Heart right ventricle (tissue), 16 donors: ENCODE results near the gene FAM83E. TPM values are rescaled to one million over a fixed set of nuclear protein-coding genes. Genes with fewer than 3 reads are reported as not detected.

Experiments used
- ATAC-seq, 8 donors: fragments of 200-7000 bp; cut with Tn5 transposase; one replicate each; pipeline ENCODE4 v1.9.1; 2020; ENCODE audit warnings: mild to moderate bottlenecking in 8 of 8, moderate library complexity in 8 of 8, moderate number of reproducible peaks in 1 of 8
- DNase-seq, 2 donors: peaks; one replicate each; pipeline ENCODE4 v3.0.0-alpha.2; 2020
- H3K27ac ChIP-seq, 10 donors: fragments of 200-600 bp; sonication (generic) in 2 of 10; one replicate each; pipeline versions ENCODE4 v1.5.0 to v1.8.0; 2020 to 2022; ENCODE audit warnings: mild to moderate bottlenecking in 3 of 10
- H3K27me3 ChIP-seq, 7 donors: fragments of 200-600 bp; one replicate each; pipeline ENCODE4 v1.8.0; 2021 to 2022; ENCODE audit warnings: mild to moderate bottlenecking in 2 of 7
- H3K36me3 ChIP-seq, 9 donors: fragments of 200-600 bp; sonication (generic) in 1 of 9; one replicate each; pipeline versions ENCODE4 v1.5.0 to v1.8.0; 2020 to 2022; ENCODE audit warnings: mild to moderate bottlenecking in 2 of 9
- H3K4me1 ChIP-seq, 9 donors: fragments of 200-600 bp; sonication (generic) in 1 of 9; one replicate each; pipeline versions ENCODE4 v1.5.0 to v1.8.0; 2020 to 2022; ENCODE audit warnings: mild to moderate bottlenecking in 4 of 9
- H3K4me3 ChIP-seq, 10 donors: fragments of 200-600 bp; sonication (generic) in 2 of 10; one replicate each; pipeline versions ENCODE4 v1.5.0 to v1.8.0; 2020 to 2022; ENCODE audit warnings: mild to moderate bottlenecking in 7 of 10, moderate library complexity in 2 of 10
- H3K9me3 ChIP-seq, 11 donors: fragments of 200-600 bp in 10 of 11; sonication (generic) in 2 of 11; one replicate each; pipeline versions ENCODE4 v1.5.0 to v1.8.0; 2013 to 2022; ENCODE audit warnings: mild to moderate bottlenecking in 2 of 11, control low read depth in 1 of 11, moderate library complexity in 1 of 11
- WGBS, 2 donors: extraction: QIAGEN DNeasy Blood & Tissue Kit; methylation state at CpG; one replicate each; pipeline ENCODE4 v1.1.7; 2013; ENCODE audit warnings: inconsistent platforms in 1 of 2; 5-methylcytosine and 5-hydroxymethylcytosine counted together
- intact Hi-C, 10 donors: fragments of 100-400 bp; cut with DNase I; formaldehyde crosslinking; loops; one replicate each; pipeline versions ENCODE4 v1.11.1 to v1.14.2; 2022
- polyA plus RNA-seq, 2 donors: library from polyadenylated mRNA; stranded (reverse); fragments of 200-250 nt; gene quantifications; one replicate each; pipeline ENCODE4 v1.2.3, GENCODE V29; 2013
- total RNA-seq, 10 donors: library from RNA; stranded (reverse); fragmentation: NEBNext Ultra II Directional in 3 of 10; extraction: Animal tissue kit (Norgen Biotek cat#: 25700) in 3 of 10; gene quantifications; one replicate each; pipeline versions ENCODE4 v1.2.1 to v1.2.4, GENCODE V29; 2021 to 2023
- TF ChIP-seq, protein P1 (sequence below), 9 donors: fragments of 200-600 bp; sonication (generic) in 2 of 9; IDR thresholded peaks; one replicate each; pipeline versions ENCODE4 v1.5.0 to v1.8.0; 2021 to 2022; ENCODE audit warnings: antibody characterized with exemption in 9 of 9, mild to moderate bottlenecking in 5 of 9, moderate library complexity in 1 of 9
- donor health status: Arrhythmogenic right ventricular cardiomyopathy.
- donor health status: ischemic (EF 13 %, LVEDD 7.1; RV severe dilation, severe dysfunction).
- donor health status: healthy with polysubstance abuse.
- donor health status: DM: no; HTN: yes; CAD: no.
- donor health status: DM: no; HTN: no; CAD: no.
- donor health status: ischemic (EF 25% LVEDD 6.9; RV normal size, moderate dysfunction).
- donor health status: ischemic (EF 25% LVEDD 5.7; RV mildly dilated, moderate dysfunction).
- donor health status: healthy.
- donor health status: DM: yes; HTN: yes; CAD: no.
- donor health status: Ischemic cardiomyopathy.
- donor health status: ischemic (EF 35%, LVEDD 5.7; RV mildly dilated, moderate dysfunction).
- donor health status: nonischemic (EF 11% LVEDD 7.7; RV severe dilation, severe dysfunction).
- donor health status: DM: yes; HTN: yes; CAD: no.
- donor health status: PGD.
- donor health status: ischemic (EF 29% LVEDD 5.4; RV normal size, mild dysfunction).
- donor health status: nonischemic (EF 23%, LVEDD 6.1; RV moderate dilation, normal function).

Gene FAM83E
- total and polyA plus RNA-seq, 12 donors = 0.01 TPM; not detected in 11

GRCh38 chr19:48635263-48635965, 20.5 kb upstream of the FAM83E start:
- peak; percentile 27 to 48 (median 38) for ATAC-seq
- Histone ChIP-seq H3K4me1 (peaks cover 19 to 72% (median 59%) of the 10 kb centered on the region in 9 donors), H3K27ac (peak overlapping the region; percentile 67 to 98 (median 96)), H3K9me3 (no peaks in the 10 kb centered on the region), H3K27me3 (no peaks in the 10 kb centered on the region), H3K36me3 (peaks cover 0 to 30% (median 3%) of the 10 kb centered on the region in 9 donors), H3K4me3 (peak overlapping the region; percentile 15 to 92 (median 75))
- WGBS, 2 donors = 1 to 2% methylated on average over 50 to 66 of the region's 67 CpGs
- TF ChIP-seq, protein P1, sequence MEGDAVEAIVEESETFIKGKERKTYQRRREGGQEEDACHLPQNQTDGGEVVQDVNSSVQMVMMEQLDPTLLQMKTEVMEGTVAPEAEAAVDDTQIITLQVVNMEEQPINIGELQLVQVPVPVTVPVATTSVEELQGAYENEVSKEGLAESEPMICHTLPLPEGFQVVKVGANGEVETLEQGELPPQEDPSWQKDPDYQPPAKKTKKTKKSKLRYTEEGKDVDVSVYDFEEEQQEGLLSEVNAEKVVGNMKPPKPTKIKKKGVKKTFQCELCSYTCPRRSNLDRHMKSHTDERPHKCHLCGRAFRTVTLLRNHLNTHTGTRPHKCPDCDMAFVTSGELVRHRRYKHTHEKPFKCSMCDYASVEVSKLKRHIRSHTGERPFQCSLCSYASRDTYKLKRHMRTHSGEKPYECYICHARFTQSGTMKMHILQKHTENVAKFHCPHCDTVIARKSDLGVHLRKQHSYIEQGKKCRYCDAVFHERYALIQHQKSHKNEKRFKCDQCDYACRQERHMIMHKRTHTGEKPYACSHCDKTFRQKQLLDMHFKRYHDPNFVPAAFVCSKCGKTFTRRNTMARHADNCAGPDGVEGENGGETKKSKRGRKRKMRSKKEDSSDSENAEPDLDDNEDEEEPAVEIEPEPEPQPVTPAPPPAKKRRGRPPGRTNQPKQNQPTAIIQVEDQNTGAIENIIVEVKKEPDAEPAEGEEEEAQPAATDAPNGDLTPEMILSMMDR (IDR thresholded peaks at IDR 0.05) = no peak
- peak; percentile 76 to 78 for DNase-seq
- intact Hi-C loops = loop anchor here in 3 of 10 donors (5.0 to 10.0 kb wide), 2 partner anchors 329 to 522 kb away; partner anchors contain the start of genes FTL (in 2 of the 3), HRC (in 1 of the 3) and TRPM4 (in 1 of the 3)

DNA sequence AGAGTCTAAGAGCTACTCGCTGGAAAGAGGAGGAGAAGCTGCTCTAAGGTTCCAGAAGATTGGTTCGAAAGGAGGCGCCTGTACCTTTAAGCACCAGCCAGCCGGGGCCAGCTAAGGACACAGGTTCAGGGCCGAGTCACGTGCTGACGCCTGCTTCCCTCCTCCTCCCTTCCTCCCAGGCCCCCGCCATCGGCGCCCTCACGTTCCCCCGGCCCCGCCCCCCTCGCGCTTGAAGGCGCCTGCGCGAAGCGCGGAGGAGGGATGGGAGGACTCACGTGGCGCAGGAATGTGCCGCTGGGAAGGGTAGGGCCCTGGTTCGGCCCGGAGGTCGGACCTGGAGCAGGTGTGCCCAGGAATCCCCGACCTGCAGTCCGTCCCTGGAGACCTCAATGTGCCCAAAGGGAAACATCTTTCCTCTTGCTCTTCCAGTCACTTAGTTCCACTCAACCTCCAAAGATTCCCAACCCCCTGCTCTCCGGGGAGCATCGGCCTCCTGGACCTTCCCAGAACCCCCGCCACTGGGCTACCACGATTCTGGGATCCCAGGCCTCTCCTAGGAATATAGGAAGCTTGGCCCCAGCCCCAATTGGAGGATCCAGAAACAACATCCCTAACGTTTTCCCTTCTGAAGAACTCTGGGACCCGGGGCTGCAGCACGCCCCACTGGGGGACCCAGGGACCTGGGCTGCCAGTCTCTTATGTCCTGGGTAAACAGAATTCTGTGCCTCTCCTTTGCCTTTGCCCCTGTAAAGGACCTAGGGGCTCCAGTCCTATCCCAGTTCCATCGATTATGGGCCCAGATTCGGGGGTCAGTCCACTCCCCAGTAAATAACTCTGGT, 19.8 kb upstream of the FAM83E start:
- WGBS, 2 donors = 5 to 6% methylated on average over 37 of the region's 37 CpGs
- no peaks in the 10 kb centered on the region for H3K27me3 ChIP-seq
- peaks cover 0 to 38% (median 3%) of the 10 kb centered on the region in 9 donors for H3K36me3 ChIP-seq
- TF ChIP-seq, protein P1 (IDR thresholded peaks at IDR 0.05) = no peak
- peak overlapping the region in 9 of 10 donors; percentile 60 to 92 (median 76) for H3K4me3 ChIP-seq
- no peaks in the 10 kb centered on the region for H3K9me3 ChIP-seq
- peak; percentile 41 to 66 (median 56) for ATAC-seq
- H3K4me1 ChIP-seq = peaks cover 19 to 79% (median 65%) of the 10 kb centered on the region in 9 donors
- intact Hi-C loops = loop anchor here in 3 of 10 donors (5.0 to 10.0 kb wide), 2 partner anchors 330 to 523 kb away; partner anchors contain the start of genes FTL (in 2 of the 3), HRC (in 1 of the 3) and TRPM4 (in 1 of the 3)
- peak; percentile 97 for DNase-seq
- peak overlapping the region; percentile 67 to 98 (median 96) for H3K27ac ChIP-seq

- TF ChIP-seq, protein P1 (IDR thresholded peaks at IDR 0.05) = no peak
- 37 to 42% methylated on average over 7 of the region's 7 CpGs for WGBS, 2 donors
These were observed 19.1 kb upstream of the FAM83E start for GRCh38 chr19:48634036-48634342.

More at GRCh38 chr19:48634036-48634342, 19.1 kb upstream of the FAM83E start:
- no peaks in the 10 kb centered on the region for H3K9me3 ChIP-seq
- DNase-seq (no peak), ATAC-seq (no peak)
- H3K4me3 ChIP-seq = peak overlapping the region in 8 of 10 donors; percentile 14 to 92 (median 78)
- intact Hi-C loops = loop anchor here in 2 of 10 donors (10.0 kb wide), 1 partner anchor 331 kb away; the partner anchor contains the start of gene FTL (in 2 of the 2)
- no peaks in the 10 kb centered on the region for H3K27me3 ChIP-seq
- peaks cover 0 to 44% (median 3%) of the 10 kb centered on the region in 9 donors for H3K36me3 ChIP-seq
- peaks cover 19 to 79% (median 66%) of the 10 kb centered on the region in 9 donors for H3K4me1 ChIP-seq
- H3K27ac ChIP-seq = peak overlapping the region; percentile 67 to 98 (median 96)
